ENCODE data around the gene SF3B2. TPM values are rescaled to one million over a fixed set of nuclear protein-coding genes. Genes with fewer than 3 reads are reported as not detected.

Gene SF3B2
- total RNA-seq, 1 experiment from 2014 or later = 237 TPM

- no peak within 1 kb of the TSS for H3K14ac ChIP-seq (ENCODE audit: insufficient read depth, low read length)
- H3K18ac ChIP-seq (ENCODE audit: insufficient read length, low read depth, low read length) = no peak within 1 kb of the TSS
- H4K91ac ChIP-seq (ENCODE audit: insufficient read length, low read depth, low read length) = no peak within 1 kb of the TSS
- H2AFZ ChIP-seq (ENCODE audit: low read length) = no peak within 1 kb of the TSS
- Mint-ChIP-seq H3K4me3 (no peak within 1 kb of the TSS; a peak in 1 of 5 replicates), H3K27me3 (ENCODE audit: low read depth) (peaks cover 51% of the 10 kb centered on the region), H3K4me1 (peaks cover 0 to 3% of the 10 kb centered on the region in 2 experiments; a peak in 3 of 4 replicates), H3K9me3 (no peaks in the 10 kb centered on the region; a peak in 1 of 5 replicates), H3K36me3 (ENCODE audit: insufficient read depth in 1 of 3, low read depth in 3 of 3) (no peaks in the 10 kb centered on the region), H3K27ac (no peak within 1 kb of the TSS; a peak in 1 of 7 replicates)
- DNase-seq = no peak
- no peaks in the 10 kb centered on the region for H4K20me1 ChIP-seq (ENCODE audit: control insufficient read depth, insufficient read depth, insufficient read length)
- no peak within 1 kb of the TSS for H4K5ac ChIP-seq (ENCODE audit: insufficient read length, low read depth, low read length)
- H3K23ac ChIP-seq (ENCODE audit: insufficient read length, low read depth, low read length) = no peak within 1 kb of the TSS
- no peak within 1 kb of the TSS for H3K4ac ChIP-seq (ENCODE audit: low read depth, low read length)
- WGBS (ENCODE audit: extremely low coverage, insufficient read length, low lambda C conversion rate) = no CpG with 5 or more reads among the region's 18 CpGs
- no peaks in the 10 kb centered on the region for H3K79me1 ChIP-seq (ENCODE audit: insufficient read depth, low read depth, low read length, poor library complexity, severe bottlenecking)
- no peak within 1 kb of the TSS for H3K9ac ChIP-seq (ENCODE audit: extremely low read depth, insufficient read length, low read length)
- no peaks in the 10 kb centered on the region for H3K4me1 ChIP-seq (ENCODE audit: insufficient read depth, low read length)
- H3T11ph ChIP-seq (ENCODE audit: low read length) = no peak within 1 kb of the TSS
- no peak within 1 kb of the TSS for H4K8ac ChIP-seq (replicated peaks; ENCODE audit: insufficient read length, low read depth, low read length)
- H3K27ac ChIP-seq (ENCODE audit: insufficient read length, low read depth, low read length) = no peak within 1 kb of the TSS
- no peak within 1 kb of the TSS for H2BK12ac ChIP-seq (ENCODE audit: insufficient read length, low read depth, low read length)
- no peaks in the 10 kb centered on the region; the same call in 1 of the 2 replicates for H3K27me3 ChIP-seq (ENCODE audit: insufficient read depth, low read length)
- TF ChIP-seq CTCF (conservative IDR thresholded peaks at IDR 0.05) = no peak
- no peaks in the 10 kb centered on the region for H3K23me2 ChIP-seq (ENCODE audit: insufficient read length, low read depth, low read length, poor library complexity, severe bottlenecking)
- no peak within 1 kb of the TSS for H2BK120ac ChIP-seq (ENCODE audit: low read depth, low read length, poor library complexity, severe bottlenecking)
- no peak within 1 kb of the TSS; the same call in 1 of the 2 replicates for H2BK15ac ChIP-seq (ENCODE audit: low read depth, low read length)
- H2BK20ac ChIP-seq (ENCODE audit: low read depth, low read length, poor library complexity, severe bottlenecking) = no peak within 1 kb of the TSS
- H3K4me2 ChIP-seq (ENCODE audit: insufficient read depth, insufficient read length, low read length) = no peak within 1 kb of the TSS
- no peak within 1 kb of the TSS for H3K56ac ChIP-seq (ENCODE audit: insufficient read length, low read depth, low read length)
- no peak within 1 kb of the TSS for H2AK5ac ChIP-seq (ENCODE audit: insufficient read length, low read length)
- H3K79me2 ChIP-seq (ENCODE audit: insufficient read depth, low read length) = no peaks in the 10 kb centered on the region
- H3K9me3 ChIP-seq (ENCODE audit: control insufficient read depth, low read depth, low read length) = no peaks in the 10 kb centered on the region
- H2BK5ac ChIP-seq (ENCODE audit: insufficient read length, low read length) = no peak within 1 kb of the TSS
Measured at GRCh38 chr11:66026017-66026529, 26.1 kb upstream of the SF3B2 start, which contains the start of gene CATSPER1. Gene CATSPER1, minus strand, starts transcription at chr11:66026479. Its CDS starts 100 bp downstream, at chr11:66026379.
